Measurements from ENCODE around the gene GRIK3. TPM values are rescaled to one million over a fixed set of nuclear protein-coding genes. Genes with fewer than 3 reads are reported as not detected.

Gene GRIK3
- total RNA-seq, 1 experiment from 2014 or later: 5.5 TPM

- Mint-ChIP-seq H3K27me3 (ENCODE audit: low read depth) (peaks cover 4% of the 10 kb centered on the region), H3K9me3 (no peaks in the 10 kb centered on the region), H3K27ac (no peak overlapping the region), H3K36me3 (no peaks in the 10 kb centered on the region), H3K4me1 (peaks cover 7% of the 10 kb centered on the region), H3K4me3 (no peak overlapping the region)
- ATAC-seq (peak; percentile 65), DNase-seq (ENCODE audit: low spot score) (no peak)
- ChIA-PET CTCF (interaction anchor here (1.0 to 1.8 kb wide), 2 partner anchors 12 to 82 kb away, joined by 3 to 5 read pairs; no protein-coding TSS in a partner anchor), POLR2A (no interaction called here)
- TF ChIP-seq NR3C1 (CRISPR knock-in tag; conservative IDR thresholded peaks at IDR 0.05; ENCODE audit: low read depth) (no peak), ZBTB21 (CRISPR knock-in tag; IDR thresholded peaks at IDR 0.05; ENCODE audit: borderline replicate concordance) (no peak), CBFB (CRISPR knock-in tag; IDR thresholded peaks at IDR 0.05; ENCODE audit: low read depth) (no peak), HMGA2 (CRISPR knock-in tag; IDR thresholded peaks at IDR 0.05) (no peak), NR1H2 (CRISPR knock-in tag; IDR thresholded peaks at IDR 0.05) (no peak), AFF4 (CRISPR knock-in tag; IDR thresholded peaks at IDR 0.05; ENCODE audit: borderline replicate concordance) (no peak), MYBL2 (CRISPR knock-in tag; IDR thresholded peaks at IDR 0.05) (no peak), MXD4 (CRISPR knock-in tag; IDR thresholded peaks at IDR 0.05; ENCODE audit: borderline replicate concordance) (no peak), ZNF263 (CRISPR knock-in tag; IDR thresholded peaks at IDR 0.05; ENCODE audit: low read depth) (no peak), CREM (CRISPR knock-in tag; IDR thresholded peaks at IDR 0.05) (no peak), ZNF423 (CRISPR knock-in tag; IDR thresholded peaks at IDR 0.05) (no peak), JUN (CRISPR knock-in tag; IDR thresholded peaks at IDR 0.05) (no peak), SMAD4 (CRISPR knock-in tag; IDR thresholded peaks at IDR 0.05) (no peak), ZNF121 (CRISPR knock-in tag; IDR thresholded peaks at IDR 0.05) (no peak)
Observed at GRCh38 chr1:36782085-36782484, 252.2 kb downstream of the GRIK3 start.

- no peaks in the 10 kb centered on the region for H3K9me3 Mint-ChIP-seq
- H3K4me1 Mint-ChIP-seq: peaks cover 12% of the 10 kb centered on the region
- DNase-seq (ENCODE audit: low spot score) (no peak), ATAC-seq (no peak)
- CTCF ChIA-PET: no interaction called here
- TF ChIP-seq SP1 (CRISPR knock-in tag; conservative IDR thresholded peaks at IDR 0.05) (no peak), TCF7 (CRISPR knock-in tag; IDR thresholded peaks at IDR 0.05; ENCODE audit: low read depth) (no peak), GABPB1 (CRISPR knock-in tag; IDR thresholded peaks at IDR 0.05) (no peak), FOXP4 (CRISPR knock-in tag; IDR thresholded peaks at IDR 0.05) (no peak), ZNF416 (CRISPR knock-in tag; IDR thresholded peaks at IDR 0.05) (no peak), ELF4 (CRISPR knock-in tag; IDR thresholded peaks at IDR 0.05; ENCODE audit: low read depth) (no peak), TEAD4 (CRISPR knock-in tag; IDR thresholded peaks at IDR 0.05) (no peak), FOXJ3 (CRISPR knock-in tag; IDR thresholded peaks at IDR 0.05; ENCODE audit: borderline replicate concordance) (no peak), ERG (CRISPR knock-in tag; IDR thresholded peaks at IDR 0.05) (no peak), ZMAT4 (CRISPR knock-in tag; IDR thresholded peaks at IDR 0.05) (no peak), TP53 (CRISPR knock-in tag; IDR thresholded peaks at IDR 0.05) (no peak), ZNF512 (CRISPR knock-in tag; IDR thresholded peaks at IDR 0.05; ENCODE audit: borderline replicate concordance) (no peak), SMAD3 (CRISPR knock-in tag; IDR thresholded peaks at IDR 0.05; ENCODE audit: borderline replicate concordance) (no peak), ZBTB21 (CRISPR knock-in tag; IDR thresholded peaks at IDR 0.05; ENCODE audit: borderline replicate concordance) (no peak), GRHL2 (CRISPR knock-in tag; IDR thresholded peaks at IDR 0.05; ENCODE audit: insufficient replicate concordance, severe bottlenecking) (no peak), GTF2I (CRISPR knock-in tag; conservative IDR thresholded peaks at IDR 0.05) (no peak), ZNF232 (CRISPR knock-in tag; IDR thresholded peaks at IDR 0.05) (no peak)
- H3K4me3 Mint-ChIP-seq: no peak overlapping the region
- no peak overlapping the region for H3K27ac Mint-ChIP-seq
- POLR2A ChIA-PET: no interaction called here
- H3K27me3 Mint-ChIP-seq (ENCODE audit: low read depth): peaks cover 4% of the 10 kb centered on the region
- H3K36me3 Mint-ChIP-seq: no peaks in the 10 kb centered on the region
Observed at GRCh38 chr1:36781098-36781497, 253.2 kb downstream of the GRIK3 start.

Data from WTC11 (cell line).